DND-41 (cell line): ENCODE measurements around the gene CC2D1A.
A peak's percentile ranks its signal among the peaks of the same experiment; 100 is the strongest.

Source experiments
- ATAC-seq: fragments of 200-7000 bp; cut with Tn5 transposase; 3 replicates; pipeline ENCODE4 v1.9.1; 2021; ENCODE audit warnings: low read depth; ENCODE audit not compliant: insufficient read depth
- DNase-seq: peaks from one replicate; pipeline ENCODE4 v3.0.0-alpha.2; 2020
- H2AFZ ChIP-seq: 2 replicates; pipeline ENCODE4 v1.6.0; 2012; ENCODE audit warnings: low read depth, low read length
- H3K27ac ChIP-seq: 2 replicates; pipeline ENCODE4 v1.5.1; 2012; ENCODE audit warnings: low read length, inconsistent platforms
- H3K27me3 ChIP-seq: fragments of 200-600 bp; sonication (generic); 2 replicates; pipeline ENCODE4 v1.6.0; 2012; ENCODE audit warnings: low read length, mild to moderate bottlenecking, inconsistent platforms; ENCODE audit not compliant: insufficient read depth, poor library complexity
- H3K36me3 ChIP-seq: 2 replicates; pipeline ENCODE4 v1.5.1; 2012; ENCODE audit warnings: low read length, inconsistent platforms; ENCODE audit not compliant: insufficient read depth
- H3K4me1 ChIP-seq: 2 replicates; pipeline ENCODE4 v1.5.1; 2012; ENCODE audit warnings: mild to moderate bottlenecking, low read length; ENCODE audit not compliant: insufficient read depth
- H3K4me2 ChIP-seq: 2 replicates; pipeline ENCODE4 v1.6.0; 2012; ENCODE audit warnings: mild to moderate bottlenecking, moderate library complexity, low read length, inconsistent platforms; ENCODE audit not compliant: insufficient read depth
- H3K4me3 ChIP-seq, 2 experiments: fragments of 200-600 bp in 1 of 2; shearing (Covaris generic) in 1 of 2; 2 replicates each; pipeline ENCODE4 v1.5.1; 2012 to 2016; ENCODE audit warnings: inconsistent platforms in 2 of 2, low read length in 2 of 2, mild to moderate bottlenecking in 2 of 2, low read depth in 1 of 2, moderate library complexity in 1 of 2
- H3K79me2 ChIP-seq: 2 replicates; pipeline ENCODE4 v1.6.0; 2012; ENCODE audit warnings: low read length, inconsistent platforms; ENCODE audit not compliant: insufficient read depth
- H3K9ac ChIP-seq: 2 replicates; pipeline ENCODE4 v1.6.0; 2012; ENCODE audit warnings: low read depth, mild to moderate bottlenecking, inconsistent platforms, low read length, moderate library complexity
- H3K9me3 ChIP-seq: 2 replicates; pipeline ENCODE4 v1.5.1; 2012; ENCODE audit warnings: low read length, moderate library complexity, mild to moderate bottlenecking, inconsistent platforms; ENCODE audit not compliant: insufficient read depth, severe bottlenecking
- H4K20me1 ChIP-seq: 2 replicates; pipeline ENCODE4 v1.6.0; 2012; ENCODE audit warnings: low read length; ENCODE audit not compliant: insufficient read depth
- EZH2 ChIP-seq: IDR thresholded peaks from 3 replicates; pipeline ENCODE4 v1.6.1; 2012; ENCODE audit warnings: borderline replicate concordance, low read depth, mild to moderate bottlenecking, moderate library complexity, low read length, inconsistent platforms; ENCODE audit not compliant: severe bottlenecking
- TF ChIP-seq, protein P1 (sequence below): IDR thresholded peaks from 2 replicates; pipeline ENCODE4 v1.5.1; 2012; ENCODE audit warnings: borderline replicate concordance, low read length, moderate library complexity, mild to moderate bottlenecking; ENCODE audit not compliant: poor library complexity, severe bottlenecking; ENCODE audit errors: extremely low read depth

CC2D1A gene

DNA sequence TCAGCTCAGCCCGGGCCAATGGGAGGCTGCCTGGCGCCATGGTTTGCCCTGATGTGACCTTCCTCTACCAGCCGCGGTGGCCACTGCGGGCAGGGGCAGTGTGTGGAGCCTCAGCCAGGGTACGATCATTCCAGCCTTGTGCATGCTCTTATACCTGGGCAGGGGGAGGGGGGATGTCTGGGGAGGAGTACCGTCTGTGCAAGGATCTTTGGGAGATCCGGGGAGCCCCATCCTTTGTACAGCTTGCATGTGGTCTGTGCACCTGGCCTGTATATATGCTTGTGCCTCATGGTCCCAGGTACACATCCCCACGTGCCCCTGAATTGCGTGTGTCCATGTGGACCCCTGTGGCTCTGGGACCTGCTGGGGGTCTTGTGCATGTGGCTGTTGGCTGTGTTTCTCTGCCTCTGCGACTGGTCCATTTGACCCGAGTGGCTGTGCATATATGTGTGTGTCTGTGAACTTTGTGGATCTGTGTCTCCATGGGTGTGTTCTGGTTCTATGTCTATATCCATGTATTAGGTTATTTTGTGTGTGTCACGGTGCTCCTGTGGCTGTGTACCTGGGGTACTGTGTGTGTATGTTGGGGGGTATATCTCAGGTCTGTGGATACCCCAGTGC lies 41.8 kb upstream of the CC2D1A start:
- H3K4me2 ChIP-seq, result peak overlapping the region; percentile 61
- H3K27ac ChIP-seq, result no peak overlapping the region
- DNase-seq (no peak), ATAC-seq (no peak)
- 0 out of 2 replicates have a peak, but pooled peaks cover 5% of the 10 kb centered on the region for H3K36me3 ChIP-seq
- H3K4me3 ChIP-seq, result peak overlapping the region in 1 of 2 experiments; percentile 48; a peak in 1 of 4 replicates
- H3K4me1 ChIP-seq, result peaks cover 29% of the 10 kb centered on the region
- H4K20me1 ChIP-seq, result peaks cover 4% of the 10 kb centered on the region; the same call in 1 of the 2 replicates
- H3K27me3 ChIP-seq, result peaks cover 5% of the 10 kb centered on the region
- TF ChIP-seq, protein P1, sequence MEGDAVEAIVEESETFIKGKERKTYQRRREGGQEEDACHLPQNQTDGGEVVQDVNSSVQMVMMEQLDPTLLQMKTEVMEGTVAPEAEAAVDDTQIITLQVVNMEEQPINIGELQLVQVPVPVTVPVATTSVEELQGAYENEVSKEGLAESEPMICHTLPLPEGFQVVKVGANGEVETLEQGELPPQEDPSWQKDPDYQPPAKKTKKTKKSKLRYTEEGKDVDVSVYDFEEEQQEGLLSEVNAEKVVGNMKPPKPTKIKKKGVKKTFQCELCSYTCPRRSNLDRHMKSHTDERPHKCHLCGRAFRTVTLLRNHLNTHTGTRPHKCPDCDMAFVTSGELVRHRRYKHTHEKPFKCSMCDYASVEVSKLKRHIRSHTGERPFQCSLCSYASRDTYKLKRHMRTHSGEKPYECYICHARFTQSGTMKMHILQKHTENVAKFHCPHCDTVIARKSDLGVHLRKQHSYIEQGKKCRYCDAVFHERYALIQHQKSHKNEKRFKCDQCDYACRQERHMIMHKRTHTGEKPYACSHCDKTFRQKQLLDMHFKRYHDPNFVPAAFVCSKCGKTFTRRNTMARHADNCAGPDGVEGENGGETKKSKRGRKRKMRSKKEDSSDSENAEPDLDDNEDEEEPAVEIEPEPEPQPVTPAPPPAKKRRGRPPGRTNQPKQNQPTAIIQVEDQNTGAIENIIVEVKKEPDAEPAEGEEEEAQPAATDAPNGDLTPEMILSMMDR, result no peak
- no peak for TF ChIP-seq EZH2
- H3K79me2 ChIP-seq, result peaks cover 28% of the 10 kb centered on the region
- 0 out of 2 replicates have a peak overlapping the region, but pooled peaks have one; percentile 50 for H2AFZ ChIP-seq
- H3K9me3 ChIP-seq, result no peaks in the 10 kb centered on the region
- no peak overlapping the region for H3K9ac ChIP-seq

DNA sequence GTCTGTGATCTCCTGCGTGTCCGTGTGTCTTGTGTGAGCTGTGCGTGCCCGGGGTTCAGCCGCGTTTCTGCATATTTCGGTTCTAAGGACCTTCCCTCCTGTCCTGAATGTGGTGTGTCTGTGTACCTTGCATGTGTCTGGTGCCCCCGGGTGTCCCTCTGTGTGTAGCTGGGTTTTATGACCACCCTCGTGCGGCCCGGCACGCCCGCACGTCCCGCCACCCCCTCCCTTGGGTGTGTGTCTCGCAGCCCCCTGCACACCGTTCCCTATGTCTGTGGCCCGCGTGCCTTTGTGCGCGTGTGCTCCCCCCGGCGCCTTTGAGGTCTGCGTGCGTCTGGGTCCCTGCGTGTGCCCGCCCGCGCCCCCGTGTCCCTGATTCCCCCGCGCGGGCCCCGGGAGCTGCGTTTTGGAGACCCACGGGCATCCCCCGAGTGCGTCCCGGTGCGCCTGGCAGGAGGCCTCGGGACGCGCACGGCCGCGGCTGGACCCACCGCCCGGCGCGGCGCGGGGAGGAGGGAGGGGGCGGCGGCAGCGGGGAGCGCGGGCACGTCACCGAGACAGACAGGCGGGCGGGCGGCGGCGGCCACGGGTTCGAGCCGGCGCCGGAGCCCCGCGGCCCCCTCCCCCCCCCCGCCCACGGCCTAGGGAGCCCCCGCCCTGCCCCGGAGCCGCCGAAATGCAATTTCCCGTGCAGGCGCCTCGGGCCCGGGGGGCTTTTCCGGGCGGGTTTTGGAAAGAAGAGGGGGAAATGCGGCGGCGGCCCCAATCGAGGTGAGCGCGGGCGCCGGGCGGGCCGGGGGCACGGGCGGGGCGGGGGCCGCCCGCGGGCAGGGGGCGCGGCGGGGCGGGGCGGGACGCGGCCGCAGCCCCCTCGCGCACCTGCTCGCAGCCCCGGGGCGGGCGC lies 41.1 kb upstream of the CC2D1A start:
- Histone ChIP-seq H3K9ac (peak overlapping the region; percentile 74), H2AFZ (peak overlapping the region; percentile 72), H3K9me3 (no peaks in the 10 kb centered on the region), H3K27me3 (peaks cover 5% of the 10 kb centered on the region), H3K4me2 (peak overlapping the region; percentile 80), H3K4me1 (peaks cover 35% of the 10 kb centered on the region), H3K79me2 (peaks cover 36% of the 10 kb centered on the region), H4K20me1 (peaks cover 4% of the 10 kb centered on the region; the same call in 1 of the 2 replicates), H3K4me3 (peak overlapping the region; percentile 42 to 61; a peak in 3 of 4 replicates), H3K27ac (no peak overlapping the region; the same call in 1 of the 2 replicates), H3K36me3 (peaks cover 9% of the 10 kb centered on the region)
- peak; percentile 5; the same call in 1 of the 3 replicates for ATAC-seq
- peak; percentile 56 for DNase-seq
- peak; percentile 77 for TF ChIP-seq EZH2
- TF ChIP-seq, protein P1, result no peak

DNA sequence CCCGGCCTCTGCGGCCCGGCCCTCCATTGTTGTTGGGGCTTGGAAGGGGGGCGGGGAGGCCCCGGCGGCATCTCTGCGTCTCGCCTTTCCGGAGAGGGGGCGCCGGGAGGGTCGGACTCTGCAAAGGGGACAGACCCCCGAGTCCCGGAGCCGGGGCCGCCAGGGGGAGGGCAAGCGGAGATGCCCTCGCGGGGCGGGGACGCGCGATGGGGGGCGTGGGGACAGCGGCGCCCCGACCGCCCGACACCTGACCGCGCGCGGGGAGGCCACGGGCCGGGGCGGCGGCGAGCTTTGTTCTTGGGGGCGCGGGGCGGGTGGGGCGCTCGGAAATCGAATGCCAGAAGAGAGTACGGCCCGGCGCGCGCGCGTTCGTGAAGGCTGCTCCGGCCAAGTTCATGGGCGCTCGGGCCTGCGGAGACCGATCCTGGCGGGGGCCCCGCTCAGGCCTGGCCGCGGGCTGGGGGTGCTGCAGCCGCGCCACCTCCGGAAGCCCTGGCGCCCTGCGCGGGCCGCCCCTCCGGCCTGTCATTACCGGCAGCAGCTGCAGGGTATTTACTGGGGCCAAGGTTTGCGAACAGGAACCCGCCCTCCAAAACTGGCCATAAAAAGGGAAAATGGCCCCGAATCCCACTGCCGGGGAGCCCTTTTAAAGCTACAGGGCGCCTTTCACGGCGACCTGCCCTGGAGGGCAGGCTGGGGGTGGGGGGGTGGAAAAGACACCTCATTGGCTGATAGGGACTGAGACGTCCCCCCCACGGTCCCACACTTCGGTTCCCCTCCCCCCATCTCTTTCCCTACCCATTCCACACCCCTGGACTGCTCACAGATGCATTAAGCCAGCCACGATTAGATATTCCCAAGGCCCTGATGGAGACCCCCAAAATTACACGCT lies 40.2 kb upstream of the CC2D1A start:
- Histone ChIP-seq H3K79me2 (peaks cover 41% of the 10 kb centered on the region), H3K27me3 (peaks cover 5% of the 10 kb centered on the region)

More for the DNA sequence above, 40.2 kb upstream of the CC2D1A start:
- Histone ChIP-seq H4K20me1 (peaks cover 8% of the 10 kb centered on the region; the same call in 1 of the 2 replicates), H3K4me1 (peaks cover 35% of the 10 kb centered on the region), H3K9me3 (no peaks in the 10 kb centered on the region), H3K4me2 (peak overlapping the region; percentile 80), H3K4me3 (peak overlapping the region; percentile 42 to 61; a peak in 3 of 4 replicates), H3K36me3 (peaks cover 12% of the 10 kb centered on the region), H3K9ac (peak overlapping the region; percentile 74), H2AFZ (peak overlapping the region; percentile 72), H3K27ac (peak overlapping the region; percentile 41; the same call in 1 of the 2 replicates)
- peak; percentile 27; the same call in 2 of the 3 replicates for ATAC-seq
- TF ChIP-seq EZH2, result no peak
- TF ChIP-seq, protein P1, result no peak
- DNase-seq, result peak; percentile 50
